ENCODE measurements around the gene ADAT3.

- TF ChIP-seq SUZ12 (IDR thresholded peaks at IDR 0.05; ENCODE audit: extremely low read depth, insufficient read depth, insufficient read length) (no peak), YY1 (IDR thresholded peaks at IDR 0.05; ENCODE audit: insufficient read depth, insufficient read length) (no peak)
Observed at GRCh38 chr19:1956868-1957492, 51.8 kb downstream of the ADAT3 start.
